Caco-2 (cell line): ENCODE results near the gene ABHD14A. TPM values are rescaled to one million over a fixed set of nuclear protein-coding genes. Genes with fewer than 3 reads are reported as not detected.

Experiments used
- BruUV-seq: library from RNA; stranded (reverse); fragments of 400-500 nt; replicated peaks from 2 replicates; lab custom pipeline; 2021; lab: Mats Ljungman, UMichigan
- CTCF ChIA-PET: fragments of 300-600 bp; sonication (Branson Sonifier 250); formaldehyde crosslinking; loops from one replicate; lab custom pipeline; 2022; ENCODE audit warnings: antibody characterized with exemption; lab: Charles Lee
- POLR2A ChIA-PET: fragments of 300-600 bp; sonication (Branson Sonifier 250); formaldehyde crosslinking; loops from one replicate; lab custom pipeline; 2022; ENCODE audit warnings: antibody characterized with exemption; lab: Charles Lee
- DNase-seq, 2 experiments: peaks; one replicate each; pipeline versions ENCODE4 v3.0.0 to v3.0.0-alpha.2; 2020 to 2022
- H3K27me3 ChIP-seq: replicated peaks from 2 replicates; pipeline ENCODE4 v1.6.0; 2011; ENCODE audit warnings: low read length; ENCODE audit not compliant: control insufficient read depth, insufficient read depth
- H3K36me3 ChIP-seq: 2 replicates; pipeline ENCODE4 v1.5.1; 2011; ENCODE audit warnings: low read length; ENCODE audit not compliant: control insufficient read depth, insufficient read depth
- H3K4me1 ChIP-seq: fragments of 250-450 bp; sonication (Bioruptor Pico); 2 replicates; pipeline ENCODE4 v1.5.1; 2020; ENCODE audit warnings: mild to moderate bottlenecking
- H3K4me3 ChIP-seq: 2 replicates; pipeline ENCODE4 v1.5.1; 2011; ENCODE audit warnings: low read depth, mild to moderate bottlenecking, control low read depth, low read length
- H3K9me3 ChIP-seq: fragments of 250-450 bp; sonication (Bioruptor Pico); 2 replicates; pipeline ENCODE4 v1.5.1; 2020; ENCODE audit warnings: mild to moderate bottlenecking, moderate library complexity
- H3K27ac Mint-ChIP-seq: one replicate; pipeline ENCODE4 v1.8.0; 2022; ENCODE audit warnings: mixed read lengths; ENCODE audit not compliant: unreplicated experiment
- H3K27me3 Mint-ChIP-seq: one replicate; pipeline ENCODE4 v1.8.0; 2022; ENCODE audit warnings: mixed read lengths; ENCODE audit not compliant: insufficient read depth, unreplicated experiment
- H3K36me3 Mint-ChIP-seq: one replicate; pipeline ENCODE4 v1.8.0; 2022; ENCODE audit warnings: mild to moderate bottlenecking, mixed read lengths; ENCODE audit not compliant: insufficient read depth, unreplicated experiment
- H3K4me1 Mint-ChIP-seq: one replicate; pipeline ENCODE4 v1.8.0; 2022; ENCODE audit warnings: low read depth, mixed read lengths; ENCODE audit not compliant: unreplicated experiment
- H3K4me3 Mint-ChIP-seq: one replicate; pipeline ENCODE4 v1.8.0; 2022; ENCODE audit warnings: mild to moderate bottlenecking, moderate library complexity, mixed read lengths; ENCODE audit not compliant: unreplicated experiment
- H3K9me3 Mint-ChIP-seq: one replicate; pipeline ENCODE4 v1.8.0; 2022; ENCODE audit warnings: mixed read lengths; ENCODE audit not compliant: unreplicated experiment
- intact Hi-C: fragments of 100-400 bp; cut with micrococcal nuclease; formaldehyde crosslinking; loops from one replicate; pipeline ENCODE4 v1.10.0; 2022; ENCODE audit not compliant: unreplicated experiment
- total RNA-seq: library from RNA; stranded (reverse); gene quantifications from 2 replicates; pipeline ENCODE4 v1.2.3, GENCODE V29; 2022
- TF ChIP-seq, protein P1 (sequence below), 2 experiments: fragments of 200-600 bp in 1 of 2; IDR thresholded peaks; 1 replicate in 1 of 2; 2 replicates in 1 of 2; pipeline versions ENCODE4 v1.5.1 to v1.8.0; 2011 to 2022; ENCODE audit warnings: antibody characterized with exemption in 1 of 2, control low read depth in 1 of 2, inconsistent platforms in 1 of 2, low read depth in 1 of 2, low read length in 1 of 2, mild to moderate bottlenecking in 1 of 2, moderate library complexity in 1 of 2; ENCODE audit not compliant: insufficient read depth in 1 of 2, severe bottlenecking in 1 of 2, unreplicated experiment in 1 of 2

Gene ABHD14A
- total RNA-seq, 1 experiment from 2014 or later: 14.0 TPM

DNA sequence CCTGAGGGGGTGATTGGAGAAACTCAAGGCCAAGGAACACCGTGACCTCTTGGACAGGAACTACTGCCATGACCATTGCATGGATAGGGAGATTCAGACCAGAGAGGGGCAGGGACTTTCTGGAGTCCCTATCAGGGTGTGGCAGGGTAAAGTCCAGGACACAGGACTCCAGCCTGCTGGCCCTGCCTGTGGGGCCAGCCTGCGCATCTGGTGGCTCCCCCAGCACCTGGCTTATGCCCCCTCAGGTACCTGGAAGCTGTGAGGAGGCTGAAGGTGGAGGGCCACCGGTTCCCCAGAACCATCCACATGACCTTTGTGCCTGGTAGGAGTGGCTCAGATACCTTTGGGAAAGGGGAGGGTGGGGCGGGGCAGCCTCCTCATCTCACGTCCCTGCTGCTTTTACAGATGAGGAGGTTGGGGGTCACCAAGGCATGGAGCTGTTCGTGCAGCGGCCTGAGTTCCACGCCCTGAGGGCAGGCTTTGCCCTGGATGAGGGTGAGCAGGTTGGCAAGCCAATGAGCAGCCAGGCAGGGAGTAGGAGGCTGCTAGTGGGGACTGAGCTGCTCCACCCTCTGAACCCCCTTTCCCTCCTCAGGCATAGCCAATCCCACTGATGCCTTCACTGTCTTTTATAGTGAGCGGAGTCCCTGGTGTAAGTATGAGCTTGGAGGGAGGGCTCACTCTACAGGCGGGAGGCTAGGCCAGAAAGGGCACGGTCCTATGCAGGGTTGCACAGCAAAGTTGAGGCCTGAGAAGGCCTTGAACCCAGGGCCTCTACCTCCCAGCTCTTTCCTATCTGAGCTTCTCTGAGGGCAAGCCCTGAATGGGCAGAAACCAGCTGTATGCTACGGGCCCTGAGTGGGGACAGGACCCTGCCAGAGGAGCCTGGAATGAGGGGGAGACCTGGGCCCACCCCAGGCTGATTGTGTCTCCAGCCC lies 11.4 kb downstream of the ABHD14A start:
- intact Hi-C loops: no loop called here
- peak overlapping the region; percentile 90 for H3K27ac Mint-ChIP-seq
- BruUV-seq: no TSS peak

DNA sequence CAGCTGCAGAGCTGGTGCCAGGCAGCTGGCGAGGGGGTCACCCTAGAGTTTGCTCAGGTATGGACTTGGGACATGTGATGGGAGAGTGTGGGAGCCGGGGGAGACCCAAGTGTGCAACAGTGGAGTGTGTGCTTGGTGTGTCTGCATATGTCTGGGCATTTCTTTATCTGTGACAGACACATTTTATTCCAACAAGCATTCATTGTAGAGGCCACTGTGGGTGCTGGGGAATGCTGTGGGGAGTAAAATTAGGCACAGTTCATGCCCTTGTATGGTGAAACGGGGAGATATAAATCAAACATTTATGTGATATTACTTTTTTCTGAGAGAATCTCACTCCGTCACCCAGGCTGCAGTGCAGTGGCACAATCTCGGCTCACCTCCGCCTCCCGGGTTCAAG lies 12.7 kb downstream of the ABHD14A start:
- CTCF ChIA-PET: interaction anchor here (2.4 kb wide), 1 partner anchor 46 kb away, joined by 5 read pairs; the partner anchor contains the start of gene RRP9

More for the DNA sequence above, 11.4 kb downstream of the ABHD14A start:
- Mint-ChIP-seq H3K4me1 (peaks cover 23% of the 10 kb centered on the region), H3K9me3 (no peaks in the 10 kb centered on the region), H3K36me3 (peaks cover 42% of the 10 kb centered on the region), H3K27me3 (no peaks in the 10 kb centered on the region), H3K4me3 (peak overlapping the region; percentile 99)
- Histone ChIP-seq H3K9me3 (no peaks in the 10 kb centered on the region), H3K4me3 (0 out of 2 replicates have a peak overlapping the region, but pooled peaks have one; percentile 14), H3K36me3 (peaks cover 3% of the 10 kb centered on the region), H3K4me1 (peaks cover 44% of the 10 kb centered on the region), H3K27me3 (no peaks in the 10 kb centered on the region)
- CTCF ChIA-PET: interaction anchor here (2.4 kb wide), 1 partner anchor 45 kb away, joined by 5 read pairs; the partner anchor contains the start of gene RRP9
- POLR2A ChIA-PET: interaction anchor here (2.1 kb wide), 1 partner anchor 10 kb away, joined by 7 read pairs; the partner anchor contains the start of gene RPL29
- TF ChIP-seq, protein P1, sequence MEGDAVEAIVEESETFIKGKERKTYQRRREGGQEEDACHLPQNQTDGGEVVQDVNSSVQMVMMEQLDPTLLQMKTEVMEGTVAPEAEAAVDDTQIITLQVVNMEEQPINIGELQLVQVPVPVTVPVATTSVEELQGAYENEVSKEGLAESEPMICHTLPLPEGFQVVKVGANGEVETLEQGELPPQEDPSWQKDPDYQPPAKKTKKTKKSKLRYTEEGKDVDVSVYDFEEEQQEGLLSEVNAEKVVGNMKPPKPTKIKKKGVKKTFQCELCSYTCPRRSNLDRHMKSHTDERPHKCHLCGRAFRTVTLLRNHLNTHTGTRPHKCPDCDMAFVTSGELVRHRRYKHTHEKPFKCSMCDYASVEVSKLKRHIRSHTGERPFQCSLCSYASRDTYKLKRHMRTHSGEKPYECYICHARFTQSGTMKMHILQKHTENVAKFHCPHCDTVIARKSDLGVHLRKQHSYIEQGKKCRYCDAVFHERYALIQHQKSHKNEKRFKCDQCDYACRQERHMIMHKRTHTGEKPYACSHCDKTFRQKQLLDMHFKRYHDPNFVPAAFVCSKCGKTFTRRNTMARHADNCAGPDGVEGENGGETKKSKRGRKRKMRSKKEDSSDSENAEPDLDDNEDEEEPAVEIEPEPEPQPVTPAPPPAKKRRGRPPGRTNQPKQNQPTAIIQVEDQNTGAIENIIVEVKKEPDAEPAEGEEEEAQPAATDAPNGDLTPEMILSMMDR (IDR thresholded peaks at IDR 0.05; ENCODE audit: insufficient read depth in 1 of 2, low read depth in 1 of 2, low read length in 1 of 2, severe bottlenecking in 1 of 2, unreplicated experiment in 1 of 2): no peak
- DNase-seq: peak; percentile 45 to 74

More for the DNA sequence above, 12.7 kb downstream of the ABHD14A start:
- Histone ChIP-seq H3K36me3 (peaks cover 3% of the 10 kb centered on the region), H3K4me1 (peaks cover 35% of the 10 kb centered on the region), H3K27me3 (no peaks in the 10 kb centered on the region), H3K9me3 (no peaks in the 10 kb centered on the region), H3K4me3 (no peak overlapping the region)
- H3K9me3 Mint-ChIP-seq: no peaks in the 10 kb centered on the region
- peaks cover 50% of the 10 kb centered on the region for H3K36me3 Mint-ChIP-seq
- intact Hi-C loops: no loop called here
- TF ChIP-seq, protein P1 (IDR thresholded peaks at IDR 0.05; ENCODE audit: insufficient read depth in 1 of 2, low read depth in 1 of 2, low read length in 1 of 2, severe bottlenecking in 1 of 2, unreplicated experiment in 1 of 2): no peak
- no peak overlapping the region for H3K4me3 Mint-ChIP-seq
- peaks cover 23% of the 10 kb centered on the region for H3K4me1 Mint-ChIP-seq
- no TSS peak for BruUV-seq
- H3K27me3 Mint-ChIP-seq: no peaks in the 10 kb centered on the region
- POLR2A ChIA-PET: interaction anchor here (2.1 kb wide), 1 partner anchor 8 kb away, joined by 7 read pairs; the partner anchor contains the start of gene RPL29
- H3K27ac Mint-ChIP-seq: no peak overlapping the region
- no peak for DNase-seq
